RWPE1 (cell line): ENCODE measurements around the gene GLP2R.

Source experiments
- CTCF ChIA-PET: fragments of 350-600 bp; sonication (Branson Sonifier 250); formaldehyde crosslinking; extraction: SDS; loops from one replicate; lab custom pipeline; 2021; lab: Yijun Ruan, JAX
- POLR2A ChIA-PET: fragments of 400-600 bp; formaldehyde crosslinking; extraction: SDS; loops from one replicate; lab custom pipeline; 2020; ENCODE audit warnings: antibody characterized with exemption; ENCODE audit not compliant: low non-redundant PET; lab: Yijun Ruan, JAX
- DNase-seq: peaks from one replicate; pipeline ENCODE4 v3.0.0; 2012; ENCODE audit warnings: low spot score
- H3K27ac ChIP-seq: fragments of 450-650 bp; 2 replicates; pipeline ENCODE4 v1.5.1; 2017
- CTCF ChIP-seq: fragments of 450-650 bp; conservative IDR thresholded peaks from 2 replicates; pipeline ENCODE4 v1.5.1; 2017; ENCODE audit warnings: low read depth, mild to moderate bottlenecking

GLP2R gene

GRCh38 chr17:9897372-9897968, 71.7 kb downstream of the GLP2R start:
- DNase-seq = no peak
- CTCF ChIA-PET = no interaction called here
- H3K27ac ChIP-seq = no peak overlapping the region
- TF ChIP-seq CTCF = no peak
- POLR2A ChIA-PET = no interaction called here

- no peak overlapping the region for H3K27ac ChIP-seq
- POLR2A ChIA-PET = no interaction called here
- no peak for TF ChIP-seq CTCF
- no peak for DNase-seq
- CTCF ChIA-PET = no interaction called here
These were observed 73.1 kb downstream of the GLP2R start for GRCh38 chr17:9898812-9899211.

- no peak overlapping the region for H3K27ac ChIP-seq
- no peak for TF ChIP-seq CTCF
- ChIA-PET CTCF (interaction anchor here (0.6 kb wide), 1 partner anchor 200 kb away, joined by 4 read pairs; no protein-coding TSS in a partner anchor), POLR2A (no interaction called here)
- DNase-seq = no peak
These were observed 73.7 kb downstream of the GLP2R start for GRCh38 chr17:9899280-9900043.

- no peak for DNase-seq
- CTCF ChIA-PET = interaction anchor here (0.6 to 0.8 kb wide), 3 partner anchors 14 to 323 kb away, joined by 3 to 4 read pairs (median 4); no protein-coding TSS in a partner anchor
- POLR2A ChIA-PET = no interaction called here
- no peak for TF ChIP-seq CTCF
- no peak overlapping the region for H3K27ac ChIP-seq
These were observed 74.4 kb downstream of the GLP2R start for GRCh38 chr17:9900044-9900594.

GRCh38 chr17:9900784-9901183, 75.1 kb downstream of the GLP2R start:
- peak; percentile 28 for DNase-seq
- no peak overlapping the region for H3K27ac ChIP-seq
- ChIA-PET CTCF (interaction anchor here (0.6 to 0.8 kb wide), 2 partner anchors 13 to 323 kb away, joined by 3 to 4 read pairs; no protein-coding TSS in a partner anchor), POLR2A (no interaction called here)
- TF ChIP-seq CTCF = no peak

- DNase-seq = no peak
- POLR2A ChIA-PET = no interaction called here
- CTCF ChIA-PET = interaction anchor here (0.6 kb wide), 1 partner anchor 425 kb away, joined by 3 read pairs; no protein-coding TSS in a partner anchor
- no peak for TF ChIP-seq CTCF
- H3K27ac ChIP-seq = no peak overlapping the region
These were observed 76.4 kb downstream of the GLP2R start for GRCh38 chr17:9902120-9902519.
